Right renal cortex interstitium (tissue), 3 donors: Measurements from ENCODE around the gene FEN1. TPM values are rescaled to one million over a fixed set of nuclear protein-coding genes. Genes with fewer than 3 reads are reported as not detected.

Experiments
- DNase-seq, 3 donors: peaks; one replicate each; pipeline ENCODE4 v3.0.0-alpha.2; 2013; ENCODE audit warnings: low read depth in 3 of 3, low spot score in 2 of 3
- polyA plus RNA-seq, 3 donors: library from polyadenylated mRNA; unstranded; fragments of 120-200 nt; gene quantifications; one replicate each; pipeline ENCODE4 v1.2.1, GENCODE V29; 2013; ENCODE audit not compliant: insufficient read length in 3 of 3

The FEN1 gene
- polyA plus RNA-seq, 3 donors = 40.7 to 46.9 (median 41.3) TPM

DNA sequence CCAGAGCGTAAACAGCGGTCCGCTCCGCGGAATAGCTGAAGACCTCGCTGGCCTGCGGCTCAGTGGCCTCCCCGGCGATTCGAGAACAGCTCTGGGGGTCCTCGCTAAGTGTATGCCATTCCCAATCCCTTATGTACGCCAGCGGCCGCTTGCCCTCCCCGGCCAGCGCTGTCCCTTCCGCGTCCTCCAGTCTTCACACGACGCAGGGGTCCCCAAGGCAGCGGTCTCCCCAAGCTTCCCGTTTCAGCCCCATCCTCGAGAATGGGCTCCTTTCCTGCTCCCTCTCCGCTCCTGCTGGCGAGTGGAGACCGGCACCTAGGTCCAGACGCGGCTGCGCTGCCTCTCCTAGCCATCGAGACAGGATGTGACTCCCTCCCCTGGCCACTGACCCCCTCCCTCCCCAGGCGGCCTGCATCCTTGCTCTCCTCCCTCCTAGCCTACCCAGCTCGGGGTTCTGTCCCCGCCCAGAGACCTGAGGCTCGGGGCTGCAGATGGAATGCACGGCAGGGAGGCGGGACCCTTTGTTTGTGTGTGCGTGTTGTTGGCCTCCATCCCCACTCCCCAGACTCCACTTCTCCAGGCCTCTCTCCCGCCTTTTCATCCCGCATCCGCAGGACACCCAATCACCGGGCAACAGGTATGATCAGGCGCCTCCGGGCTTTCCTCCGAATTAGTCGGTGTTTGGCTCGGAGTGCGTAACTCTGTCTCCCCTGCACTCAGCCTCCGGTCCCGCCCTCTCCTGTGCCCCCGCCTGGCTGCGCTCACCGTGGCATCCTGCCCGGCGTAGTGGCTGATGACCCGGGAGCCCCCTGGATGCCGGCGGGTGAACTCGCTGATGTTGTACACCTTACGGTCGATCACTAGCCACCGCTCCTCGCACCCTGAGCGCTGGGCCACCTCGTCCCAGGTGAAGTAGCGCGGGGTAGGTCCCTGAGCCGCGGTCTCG, 23.4 kb downstream of the FEN1 start:
- peak in 1 of 3 donors; percentile 50 for DNase-seq

DNA sequence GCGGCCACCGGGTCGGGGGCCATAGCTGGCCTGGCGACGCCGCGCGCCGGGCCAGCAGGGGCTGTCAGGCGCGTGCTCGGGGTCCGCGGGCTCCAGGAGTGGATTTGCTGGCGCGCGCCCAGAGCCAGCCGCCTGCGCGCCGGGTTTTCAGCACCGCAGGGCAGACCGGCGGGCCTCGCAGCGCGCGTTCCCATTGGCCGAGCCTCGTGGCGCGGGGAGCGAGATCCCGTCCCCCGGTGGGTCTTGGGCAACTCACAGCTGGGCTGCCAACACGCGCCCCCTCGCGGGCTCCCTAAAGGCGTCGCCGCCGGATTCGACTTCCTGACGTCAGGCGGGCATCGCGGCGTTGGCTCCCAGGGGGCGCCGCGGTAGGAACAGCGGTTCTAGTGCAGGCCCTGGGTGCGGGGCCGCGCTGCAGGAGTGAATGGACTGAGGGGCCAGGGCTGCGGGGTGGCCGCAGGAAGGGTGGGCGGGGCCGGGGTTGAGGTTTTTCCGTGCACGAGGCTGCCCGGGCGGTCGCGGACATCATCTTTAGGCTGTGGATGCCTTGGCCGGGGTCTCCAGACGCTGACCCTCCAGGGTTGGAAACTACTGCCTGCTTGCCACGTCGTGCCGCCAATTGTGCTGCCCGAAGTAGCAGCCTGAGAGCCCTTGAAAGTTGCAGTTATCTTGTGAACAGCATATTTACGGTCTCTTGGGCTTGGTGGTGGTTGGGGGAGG, 24.2 kb downstream of the FEN1 start, which contains the start of gene FADS1:
Gene FADS1, minus strand, starts transcription at position 268 of the 720 bp plus-strand sequence. Its CDS starts 74 bp downstream, at position 194.
- peak in 1 of 3 donors; percentile 87 for DNase-seq

DNA sequence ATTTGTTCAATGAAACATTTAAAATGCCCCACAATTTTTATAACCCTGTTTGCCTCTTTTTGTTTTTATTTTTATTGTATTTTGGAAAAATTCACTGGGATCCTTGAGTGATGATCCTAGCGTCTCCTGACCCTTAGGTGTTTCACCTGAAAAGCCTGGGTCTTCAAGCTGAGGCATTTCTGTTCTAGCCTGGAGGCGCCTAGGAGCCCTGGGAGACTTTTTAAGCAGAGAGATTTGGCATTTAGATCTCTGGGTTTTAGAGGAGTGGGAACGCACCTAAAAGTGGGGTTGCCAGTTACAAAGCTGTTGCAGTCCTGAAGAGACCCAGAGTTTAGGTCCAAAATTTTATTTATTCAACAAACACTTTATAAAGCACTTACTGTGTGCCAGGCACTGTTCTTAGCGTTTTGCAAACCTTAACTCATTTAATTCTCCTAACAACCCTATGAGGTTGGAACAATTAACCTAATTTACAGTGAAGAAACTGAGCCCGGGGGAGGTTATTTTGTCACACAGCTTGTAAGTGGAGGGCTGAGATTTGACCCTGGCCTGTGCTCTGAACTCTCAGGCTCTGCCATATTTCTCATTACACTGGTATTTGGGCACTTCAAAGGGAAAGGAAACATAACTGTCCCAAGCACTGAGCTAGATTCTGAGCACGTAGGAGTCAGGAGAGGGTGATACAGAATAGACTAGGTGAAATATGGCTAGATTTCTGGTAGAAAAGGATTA, 24.9 kb downstream of the FEN1 start:
- no peak for DNase-seq

DNA sequence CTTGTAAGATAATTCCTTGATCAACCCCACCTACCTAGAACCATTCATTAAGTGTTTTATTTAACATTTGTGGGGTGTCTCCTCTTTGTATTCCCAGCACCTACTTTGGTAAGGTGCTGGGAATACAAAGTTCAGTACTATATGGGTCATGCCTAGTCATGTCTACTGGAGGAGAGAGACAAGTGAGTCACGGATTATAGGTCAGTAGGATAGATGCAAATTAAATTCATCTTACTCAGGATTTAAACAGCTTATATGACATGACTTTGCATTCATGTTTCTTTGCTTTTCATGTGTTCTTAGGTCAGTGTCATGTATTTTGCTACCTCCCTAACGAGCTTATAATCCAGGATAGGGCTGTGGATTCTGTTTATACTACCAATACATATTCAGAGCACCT, 27.5 kb downstream of the FEN1 start:
- no peak for DNase-seq

- DNase-seq = no peak
Measured at GRCh38 chr11:61826930-61827570, 34.3 kb downstream of the FEN1 start.

- peak in 2 of 3 donors; percentile 81 to 85 for DNase-seq
Measured at GRCh38 chr11:61827571-61828378, 35.1 kb downstream of the FEN1 start, which contains the start of gene FADS2. TSS of gene FADS2 (plus strand) at chr11:61828300. CDS start at chr11:61828391, 91 bp downstream.

GRCh38 chr11:61828379-61828628, 35.6 kb downstream of the FEN1 start:
- DNase-seq = no peak

GRCh38 chr11:61828629-61829407, 36.1 kb downstream of the FEN1 start:
- peak in 1 of 3 donors; percentile 30 for DNase-seq

GRCh38 chr11:61829806-61830205, 37.1 kb downstream of the FEN1 start:
- DNase-seq = no peak

GRCh38 chr11:61830237-61831105, 37.8 kb downstream of the FEN1 start:
- DNase-seq = no peak

DNA sequence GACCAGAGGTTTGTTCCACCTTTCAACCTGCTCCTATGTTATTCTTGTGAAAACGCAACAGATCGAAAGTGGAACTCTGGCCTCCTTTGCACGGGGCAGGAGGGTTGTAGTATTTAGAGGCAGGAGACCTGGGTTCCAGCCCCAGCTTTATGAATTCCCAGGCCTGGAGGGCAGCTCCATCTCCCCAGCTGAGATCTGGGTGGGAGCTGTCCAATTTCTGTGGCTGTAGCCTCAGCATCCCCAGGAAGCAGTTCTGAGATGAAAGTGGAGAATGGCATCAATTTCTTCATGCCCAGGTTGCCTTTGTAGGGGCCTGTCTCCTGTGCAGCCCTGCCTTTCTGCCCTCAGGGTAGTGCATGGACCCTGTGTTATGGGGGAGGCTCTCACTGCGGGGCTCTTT, 39.5 kb downstream of the FEN1 start:
- DNase-seq = no peak

DNA sequence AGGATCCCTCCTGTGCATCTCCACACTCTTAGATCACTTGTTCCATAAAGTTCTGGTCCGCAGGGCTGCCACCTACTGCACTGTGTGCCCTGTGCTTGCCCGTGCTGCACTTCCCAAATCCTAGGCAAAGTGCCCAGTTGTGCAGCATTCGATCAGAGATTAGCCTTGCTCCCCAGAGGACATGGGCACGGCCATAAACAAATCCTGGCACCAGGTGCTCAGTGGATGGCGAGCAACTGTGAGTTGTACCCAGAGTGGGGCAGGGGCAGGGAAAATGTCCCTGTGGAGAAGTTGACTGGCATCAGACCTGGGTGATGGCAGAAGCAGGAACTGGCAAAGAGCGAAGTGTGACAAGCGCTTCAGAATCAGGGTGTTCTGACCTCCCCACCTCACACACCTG, 40.0 kb downstream of the FEN1 start:
- no peak for DNase-seq

DNA sequence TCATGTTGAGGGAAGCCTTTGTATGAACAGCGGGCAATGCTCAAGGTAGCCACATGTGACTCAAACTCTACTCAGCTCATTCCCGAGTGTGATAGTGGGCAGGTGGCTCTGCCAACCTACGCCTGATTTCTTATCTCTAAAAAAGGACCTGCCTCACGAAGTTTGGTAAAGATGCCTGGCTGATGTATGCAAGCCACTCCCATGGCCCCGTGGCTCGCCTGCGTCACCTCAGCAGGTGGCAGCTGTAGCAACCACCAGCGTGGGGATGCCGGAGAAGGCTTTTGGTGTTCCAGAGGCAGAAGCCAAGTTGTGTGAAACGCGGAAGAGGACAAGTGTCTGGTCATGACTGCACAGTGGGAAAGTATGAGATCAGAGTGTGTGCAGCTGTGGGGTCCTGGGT, 40.8 kb downstream of the FEN1 start:
- no peak for DNase-seq

DNA sequence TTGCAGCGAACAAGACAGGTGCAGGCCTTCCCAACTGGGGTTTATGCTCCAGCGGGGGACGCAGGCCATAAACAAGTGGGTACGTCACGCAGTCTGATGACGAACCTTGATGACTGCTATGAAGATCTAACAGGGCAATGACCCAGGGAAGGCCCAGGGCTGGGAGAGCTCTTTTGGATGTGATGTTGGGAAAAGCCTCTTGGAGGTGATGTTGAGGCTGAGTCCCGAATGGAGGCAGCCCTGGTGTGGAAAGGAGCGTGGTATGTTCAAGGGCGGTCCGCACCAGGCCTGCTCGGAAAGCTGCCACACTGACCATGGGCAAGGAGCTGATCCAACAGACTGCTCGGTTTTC, 41.2 kb downstream of the FEN1 start:
- no peak for DNase-seq

DNA sequence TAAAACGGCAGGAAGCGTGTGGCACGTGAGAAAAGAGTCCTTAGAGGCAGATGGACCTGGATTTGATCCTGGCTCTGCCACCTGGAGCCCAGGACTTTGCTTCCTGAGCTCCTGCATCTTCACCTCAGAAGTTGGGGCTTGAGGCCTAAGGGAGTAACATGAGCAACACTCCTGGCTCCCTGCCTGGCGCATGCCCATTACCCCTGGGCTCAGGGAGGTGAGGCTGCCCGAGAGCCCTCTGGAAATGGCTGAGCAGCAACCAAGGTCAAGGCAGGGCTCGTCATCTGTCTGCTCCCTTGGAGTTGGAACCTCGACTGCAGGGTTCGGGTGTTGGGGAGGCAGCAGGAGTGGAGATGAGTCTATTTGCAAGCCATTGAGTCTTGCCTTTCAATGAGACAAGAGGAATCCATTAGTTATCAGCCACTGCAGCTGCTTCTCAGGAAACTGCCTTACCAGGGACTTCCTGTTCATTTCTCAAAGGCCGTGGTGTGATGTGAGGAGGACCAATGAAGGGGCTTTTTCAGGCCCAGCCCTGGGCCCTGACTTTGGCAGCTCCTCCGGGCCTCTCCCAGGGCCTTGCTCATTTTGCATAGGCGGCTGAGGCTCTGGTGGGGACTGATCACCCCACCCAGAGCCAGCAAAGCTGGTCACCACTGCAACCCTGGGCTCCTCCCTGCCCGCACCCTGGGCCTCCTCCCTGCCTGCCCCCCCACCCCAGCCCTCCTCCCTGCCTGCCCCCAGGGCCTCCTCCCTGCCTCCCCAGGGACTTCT, 41.8 kb downstream of the FEN1 start:
- DNase-seq = no peak

GRCh38 chr11:61836193-61836592, 43.5 kb downstream of the FEN1 start:
- DNase-seq = no peak

DNA sequence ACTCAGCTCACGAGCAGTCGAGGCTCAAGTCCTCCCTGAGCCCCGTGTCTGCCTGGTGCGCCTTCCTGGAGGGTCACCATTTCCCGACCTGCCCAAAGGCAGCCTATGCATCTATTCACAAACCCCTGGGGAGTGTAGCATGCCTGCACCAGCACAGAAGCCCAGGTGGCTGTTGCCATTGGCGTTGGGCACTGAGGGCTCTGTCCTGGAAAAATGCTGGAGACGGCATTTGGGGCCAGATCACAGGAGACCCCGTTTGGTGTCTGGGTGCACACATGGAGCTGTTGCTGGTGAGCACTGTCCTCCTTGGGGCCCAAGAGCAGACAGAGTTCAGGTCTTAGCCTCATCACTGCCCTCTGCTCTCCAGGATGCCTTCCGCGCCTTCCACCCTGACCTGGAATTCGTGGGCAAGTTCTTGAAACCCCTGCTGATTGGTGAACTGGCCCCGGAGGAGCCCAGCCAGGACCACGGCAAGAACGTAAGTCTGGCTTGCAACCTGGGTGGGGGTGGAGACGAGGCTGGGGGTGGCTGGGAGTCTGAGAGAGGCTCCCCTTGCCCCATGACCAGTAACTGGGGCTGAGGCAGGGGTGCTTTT, 44.8 kb downstream of the FEN1 start:
- no peak for DNase-seq
